Stimulated activated CD8-positive, alpha-beta memory T cell treated with anti-CD3 and anti-CD28 coated beads, Interleukin-7, amount 100 ng/mL, for 1 hour (primary cell): Measurements from ENCODE around the gene NIM1K.
"Not testable (repeated sequence)": the region's sequence is repeated elsewhere in the genome, so short reads cannot be mapped to it uniquely, and the experiment has no call there.

Experiments
- DNase-seq, 2 donors: peaks; one replicate each; pipeline ENCODE4 v3.0.0-alpha.2; 2020; ENCODE audit warnings: low read depth in 2 of 2

NIM1K gene

GRCh38 chr5:43191740-43192557 lies at the start of gene NIM1K:
TSS of gene NIM1K (plus strand) at chr5:43192225. CDS start at chr5:43245776, 53,551 bp downstream.
- DNase-seq: no peak

- no peak for DNase-seq
Measured at GRCh38 chr5:43145071-43145470, 47.0 kb upstream of the NIM1K start.

- DNase-seq: no peak
Measured at GRCh38 chr5:43146958-43147357, 45.1 kb upstream of the NIM1K start.

- no peak for DNase-seq
Measured at GRCh38 chr5:43148417-43148816, 43.6 kb upstream of the NIM1K start.

GRCh38 chr5:43149231-43149630 lies 42.8 kb upstream of the NIM1K start:
- no peak for DNase-seq

- DNase-seq: no peak
Measured at GRCh38 chr5:43150075-43150474, 42.0 kb upstream of the NIM1K start.

GRCh38 chr5:43150748-43151147 lies 41.3 kb upstream of the NIM1K start:
- no peak for DNase-seq

GRCh38 chr5:43152946-43153345 lies 39.1 kb upstream of the NIM1K start:
- DNase-seq: no peak

- DNase-seq: no peak
Measured at GRCh38 chr5:43154469-43154868, 37.6 kb upstream of the NIM1K start.

GRCh38 chr5:43155394-43156096 lies 36.5 kb upstream of the NIM1K start:
- no peak for DNase-seq

GRCh38 chr5:43156388-43156787 lies 35.6 kb upstream of the NIM1K start:
- no peak for DNase-seq

- DNase-seq: no peak
Measured at GRCh38 chr5:43157068-43157467, 35.0 kb upstream of the NIM1K start.

GRCh38 chr5:43161244-43161643 lies 30.8 kb upstream of the NIM1K start:
- DNase-seq: no peak

- DNase-seq: not testable (repeated sequence)
Measured at GRCh38 chr5:43164801-43165200, 27.2 kb upstream of the NIM1K start.

GRCh38 chr5:43165323-43165722 lies 26.7 kb upstream of the NIM1K start:
- DNase-seq: no peak

GRCh38 chr5:43168175-43168574 lies 23.9 kb upstream of the NIM1K start:
- no peak for DNase-seq

GRCh38 chr5:43171451-43171850 lies 20.6 kb upstream of the NIM1K start:
- no peak for DNase-seq

GRCh38 chr5:43171926-43172325 lies 20.1 kb upstream of the NIM1K start:
- DNase-seq: no peak

- DNase-seq: no peak
Measured at GRCh38 chr5:43172779-43173178, 19.2 kb upstream of the NIM1K start.

GRCh38 chr5:43174586-43174985 lies 17.4 kb upstream of the NIM1K start:
- DNase-seq: no peak

- DNase-seq: no peak
Measured at GRCh38 chr5:43179836-43180235, 12.2 kb upstream of the NIM1K start.

GRCh38 chr5:43182421-43182820 lies 9.6 kb upstream of the NIM1K start:
- DNase-seq: no peak

GRCh38 chr5:43183101-43183500 lies 8.9 kb upstream of the NIM1K start:
- not testable (repeated sequence) for DNase-seq
